HCT116 (cell line): ENCODE data around the gene KIRREL3. TPM values are rescaled to one million over a fixed set of nuclear protein-coding genes. Genes with fewer than 3 reads are reported as not detected.

Experiments used
- ATAC-seq: fragments of 200-7000 bp; cut with Tn5 transposase; 2 replicates; pipeline ENCODE4 v1.9.1; 2020; ENCODE audit warnings: mild to moderate bottlenecking, moderate library complexity
- BruUV-seq: library from RNA; stranded (reverse); fragments of 400-500 nt; replicated peaks from 2 replicates; lab custom pipeline; 2021; lab: Mats Ljungman, UMichigan
- CTCF ChIA-PET: fragments of 300-600 bp; sonication (Branson Sonifier 250); formaldehyde crosslinking; loops from one replicate; lab custom pipeline; 2021; ENCODE audit warnings: antibody characterized with exemption; lab: Charles Lee
- POLR2A ChIA-PET: fragments of 300-600, 350-600 bp; sonication (Branson Sonifier 250); formaldehyde crosslinking; loops from one replicate; lab custom pipeline; 2021; ENCODE audit warnings: antibody characterized with exemption; lab: Charles Lee
- RAD21 ChIA-PET, 2 experiments: fragments of 300-600 bp; sonication (Branson Sonifier 250); formaldehyde crosslinking; loops; one replicate each; lab custom pipeline; 2023; ENCODE audit warnings: low total read pairs in 2 of 2; ENCODE audit not compliant: uncharacterized antibody in 2 of 2, unreplicated experiment in 2 of 2, low non-redundant PET in 1 of 2; lab: Charles Lee
- DNase-seq: peaks from one replicate; pipeline ENCODE4 v3.0.0-alpha.2; 2010; ENCODE audit warnings: low read depth, low spot score
- H2AFZ ChIP-seq: fragments of 200-600 bp; shearing (Covaris generic), sonication (generic); 2 replicates; pipeline ENCODE4 v1.6.1; 2017; ENCODE audit warnings: low read depth, mixed run types, mixed read lengths, antibody characterized with exemption, low read length; ENCODE audit not compliant: poor library complexity, severe bottlenecking
- H3K27ac ChIP-seq: 2 replicates; pipeline ENCODE4 v1.5.1; 2012; ENCODE audit warnings: low read depth, low read length
- H3K27me3 ChIP-seq: fragments of 200-600 bp; sonication (generic); 2 replicates; pipeline ENCODE4 v1.6.1; 2016; ENCODE audit warnings: mixed run types, low read length, mixed read lengths; ENCODE audit not compliant: insufficient read depth
- H3K36me3 ChIP-seq, 2 experiments: fragments of 200-500 bp in 1 of 2; fragments of 200-600 bp in 1 of 2; sonication (Bioruptor generic) in 1 of 2; sonication (generic) in 1 of 2; 2 replicates each; pipeline versions ENCODE4 v1.5.1 to v1.6.1; 2014 to 2016; ENCODE audit warnings: low read length in 2 of 2, inconsistent platforms in 1 of 2, mixed read lengths in 1 of 2, mixed run types in 1 of 2; ENCODE audit not compliant: insufficient read depth in 2 of 2, control insufficient read depth in 1 of 2
- H3K4me1 ChIP-seq, 2 experiments: fragments of 200-600 bp in 1 of 2; sonication (generic) in 1 of 2; 2 replicates each; pipeline versions ENCODE4 v1.5.1 to v1.6.1; 2012 to 2017; ENCODE audit warnings: low read length in 2 of 2, inconsistent platforms in 1 of 2, mild to moderate bottlenecking in 1 of 2, mixed read lengths in 1 of 2, mixed run types in 1 of 2, moderate library complexity in 1 of 2; ENCODE audit not compliant: insufficient read depth in 2 of 2, control insufficient read depth in 1 of 2
- H3K4me2 ChIP-seq: fragments of 200-600 bp; sonication (generic); 2 replicates; pipeline ENCODE4 v1.6.1; 2017; ENCODE audit warnings: mixed run types, low read length, mixed read lengths
- H3K4me3 ChIP-seq, 2 experiments: fragments of 200-600 bp in 1 of 2; sonication (generic) in 1 of 2; replicated peaks in 1 of 2; 2 replicates each; pipeline ENCODE4 v1.5.1; 2011 to 2016; ENCODE audit warnings: low read length in 2 of 2, control low read depth in 1 of 2, low read depth in 1 of 2, mild to moderate bottlenecking in 1 of 2, mixed read lengths in 1 of 2, mixed run types in 1 of 2
- H3K79me2 ChIP-seq: fragments of 200-600 bp; sonication (generic); 2 replicates; pipeline ENCODE4 v1.6.1; 2017; ENCODE audit warnings: mild to moderate bottlenecking, mixed run types, low read length, moderate library complexity, mixed read lengths; ENCODE audit not compliant: insufficient read depth
- H3K9ac ChIP-seq: fragments of 200-600 bp; sonication (generic); 2 replicates; pipeline ENCODE4 v1.6.1; 2016; ENCODE audit warnings: low read length, mixed read lengths
- H3K9me2 ChIP-seq: fragments of 200-600 bp; sonication (generic), shearing (Covaris generic); 2 replicates; pipeline ENCODE4 v1.6.1; 2017; ENCODE audit warnings: mixed run types, mild to moderate bottlenecking, moderate library complexity; ENCODE audit not compliant: insufficient read depth
- H3K9me3 ChIP-seq, 2 experiments: fragments of 200-500 bp in 1 of 2; fragments of 200-600 bp in 1 of 2; sonication (Bioruptor generic) in 1 of 2; sonication (generic) in 1 of 2; 2 replicates each; pipeline ENCODE4 v1.6.1; 2014 to 2017; ENCODE audit warnings: low read length in 2 of 2, mixed read lengths in 2 of 2, inconsistent platforms in 1 of 2, low read depth in 1 of 2, mild to moderate bottlenecking in 1 of 2, mixed run types in 1 of 2, moderate library complexity in 1 of 2; ENCODE audit not compliant: control insufficient read depth in 1 of 2, insufficient read depth in 1 of 2
- H4K20me1 ChIP-seq: fragments of 200-600 bp; sonication (generic), shearing (Covaris generic); 2 replicates; pipeline ENCODE4 v1.6.1; 2017; ENCODE audit warnings: mixed run types, mild to moderate bottlenecking, moderate library complexity; ENCODE audit not compliant: insufficient read depth
- ATF3 ChIP-seq: IDR thresholded peaks from 2 replicates; pipeline ENCODE4 v1.6.1; 2012
- CEBPB ChIP-seq: IDR thresholded peaks from 2 replicates; pipeline ENCODE4 v1.6.1; 2012; ENCODE audit warnings: low read depth
- CTCF ChIP-seq, 3 experiments: fragments of 200-600 bp in 1 of 3; sonication (generic) in 1 of 3; IDR thresholded peaks in 2 of 3; conservative IDR thresholded peaks in 1 of 3; 2 replicates each; pipeline ENCODE4 v1.5.1; 2012 to 2017; ENCODE audit warnings: low read depth in 2 of 3, low read length in 2 of 3, antibody characterized with exemption in 1 of 3, borderline replicate concordance in 1 of 3, control low read depth in 1 of 3, mild to moderate bottlenecking in 1 of 3, mixed read lengths in 1 of 3, mixed run types in 1 of 3, moderate library complexity in 1 of 3; ENCODE audit not compliant: insufficient read depth in 1 of 3
- EGR1 ChIP-seq: IDR thresholded peaks from 2 replicates; pipeline ENCODE4 v1.6.1; 2012; ENCODE audit warnings: low read depth
- EZH2 ChIP-seq: fragments of 200-600 bp; sonication (generic); IDR thresholded peaks from 2 replicates; pipeline ENCODE4 v1.6.1; 2017; ENCODE audit warnings: antibody characterized with exemption, mixed run types
- FOSL1 ChIP-seq: IDR thresholded peaks from 2 replicates; pipeline ENCODE4 v1.6.1; 2012; ENCODE audit warnings: low read depth
- JUND ChIP-seq: IDR thresholded peaks from 2 replicates; pipeline ENCODE4 v1.6.1; 2012
- MAX ChIP-seq: IDR thresholded peaks from 2 replicates; pipeline ENCODE4 v1.6.1; 2012
- SIN3A ChIP-seq: IDR thresholded peaks from 2 replicates; pipeline ENCODE4 v1.6.1; 2012; ENCODE audit warnings: low read depth
- SP1 ChIP-seq: IDR thresholded peaks from 2 replicates; pipeline ENCODE4 v1.6.1; 2012; ENCODE audit warnings: low read depth
- YY1 ChIP-seq: IDR thresholded peaks from 2 replicates; pipeline ENCODE4 v1.6.1; 2011; ENCODE audit warnings: low read length, low read depth, moderate library complexity, mild to moderate bottlenecking; ENCODE audit not compliant: insufficient replicate concordance; ENCODE audit errors: extremely low read depth
- intact Hi-C: fragments of 100-400 bp; cut with micrococcal nuclease; formaldehyde crosslinking; loops from 2 replicates; pipeline ENCODE4 v1.10.0; 2022
- total RNA-seq: library from RNA; stranded (reverse); gene quantifications from one replicate; pipeline ENCODE4 v1.2.1, GENCODE V29; 2021; ENCODE audit not compliant: unreplicated experiment

The KIRREL3 gene
- total RNA-seq, 1 experiment from 2014 or later = not detected

- TF ChIP-seq MAX = no peak
- no peak for TF ChIP-seq FOSL1
- no peak for TF ChIP-seq SP1
- TF ChIP-seq EZH2 = no peak
- TF ChIP-seq JUND = no peak
- TF ChIP-seq CEBPB = no peak
- TF ChIP-seq YY1 = no peak
- TF ChIP-seq EGR1 = no peak
- no peak for TF ChIP-seq CTCF (IDR thresholded peaks at IDR 0.05 in 2 of 3, conservative IDR thresholded peaks at IDR 0.05 in 1 of 3; ENCODE audit: borderline replicate concordance in 1 of 3, insufficient read depth in 1 of 3, low read depth in 2 of 3, low read length in 2 of 3)
- no peak for TF ChIP-seq SIN3A
- TF ChIP-seq ATF3 = no peak
- POLR2A ChIA-PET = no interaction called here
- no peak overlapping the region for H3K9ac ChIP-seq
- DNase-seq (no peak), ATAC-seq (no peak)
- H3K27ac ChIP-seq = no peak overlapping the region
- H3K27me3 ChIP-seq = no peaks in the 10 kb centered on the region
- CTCF ChIA-PET = no interaction called here
- H3K79me2 ChIP-seq = no peaks in the 10 kb centered on the region
- intact Hi-C loops = no loop called here
- no peak overlapping the region for H3K4me2 ChIP-seq
- no peak overlapping the region for H3K4me3 ChIP-seq
- H3K9me2 ChIP-seq = no peaks in the 10 kb centered on the region
- RAD21 ChIA-PET = no interaction called here
- H3K36me3 ChIP-seq = no peaks in the 10 kb centered on the region
- no peak overlapping the region for H2AFZ ChIP-seq
- H4K20me1 ChIP-seq = no peaks in the 10 kb centered on the region
- H3K9me3 ChIP-seq = no peaks in the 10 kb centered on the region
- no TSS peak for BruUV-seq
- no peaks in the 10 kb centered on the region for H3K4me1 ChIP-seq
These were observed 578.1 kb downstream of the KIRREL3 start for GRCh38 chr11:126422446-126422845.
